ENCODE measurements around the gene N4BP3.

GRCh38 chr5:178152491-178153444 is 39.4 kb downstream of the N4BP3 start:
- TF ChIP-seq, protein P1, sequence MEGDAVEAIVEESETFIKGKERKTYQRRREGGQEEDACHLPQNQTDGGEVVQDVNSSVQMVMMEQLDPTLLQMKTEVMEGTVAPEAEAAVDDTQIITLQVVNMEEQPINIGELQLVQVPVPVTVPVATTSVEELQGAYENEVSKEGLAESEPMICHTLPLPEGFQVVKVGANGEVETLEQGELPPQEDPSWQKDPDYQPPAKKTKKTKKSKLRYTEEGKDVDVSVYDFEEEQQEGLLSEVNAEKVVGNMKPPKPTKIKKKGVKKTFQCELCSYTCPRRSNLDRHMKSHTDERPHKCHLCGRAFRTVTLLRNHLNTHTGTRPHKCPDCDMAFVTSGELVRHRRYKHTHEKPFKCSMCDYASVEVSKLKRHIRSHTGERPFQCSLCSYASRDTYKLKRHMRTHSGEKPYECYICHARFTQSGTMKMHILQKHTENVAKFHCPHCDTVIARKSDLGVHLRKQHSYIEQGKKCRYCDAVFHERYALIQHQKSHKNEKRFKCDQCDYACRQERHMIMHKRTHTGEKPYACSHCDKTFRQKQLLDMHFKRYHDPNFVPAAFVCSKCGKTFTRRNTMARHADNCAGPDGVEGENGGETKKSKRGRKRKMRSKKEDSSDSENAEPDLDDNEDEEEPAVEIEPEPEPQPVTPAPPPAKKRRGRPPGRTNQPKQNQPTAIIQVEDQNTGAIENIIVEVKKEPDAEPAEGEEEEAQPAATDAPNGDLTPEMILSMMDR (IDR thresholded peaks at IDR 0.05) = no peak
- no peak for TF ChIP-seq POLR2A (IDR thresholded peaks at IDR 0.05)

Data from upper lobe of left lung (tissue), 4 donors.